DND-41 (cell line): ENCODE data around the gene WDR44.

Source experiments
- ATAC-seq: fragments of 200-7000 bp; cut with Tn5 transposase; 3 replicates; pipeline ENCODE4 v1.9.1; 2021; ENCODE audit warnings: low read depth; ENCODE audit not compliant: insufficient read depth
- DNase-seq: peaks from one replicate; pipeline ENCODE4 v3.0.0-alpha.2; 2020
- H2AFZ ChIP-seq: 2 replicates; pipeline ENCODE4 v1.6.0; 2012; ENCODE audit warnings: low read depth, low read length
- H3K27ac ChIP-seq: 2 replicates; pipeline ENCODE4 v1.5.1; 2012; ENCODE audit warnings: low read length, inconsistent platforms
- H3K27me3 ChIP-seq: fragments of 200-600 bp; sonication (generic); 2 replicates; pipeline ENCODE4 v1.6.0; 2012; ENCODE audit warnings: low read length, mild to moderate bottlenecking, inconsistent platforms; ENCODE audit not compliant: insufficient read depth, poor library complexity
- H3K36me3 ChIP-seq: 2 replicates; pipeline ENCODE4 v1.5.1; 2012; ENCODE audit warnings: low read length, inconsistent platforms; ENCODE audit not compliant: insufficient read depth
- H3K4me1 ChIP-seq: 2 replicates; pipeline ENCODE4 v1.5.1; 2012; ENCODE audit warnings: mild to moderate bottlenecking, low read length; ENCODE audit not compliant: insufficient read depth
- H3K4me2 ChIP-seq: 2 replicates; pipeline ENCODE4 v1.6.0; 2012; ENCODE audit warnings: mild to moderate bottlenecking, moderate library complexity, low read length, inconsistent platforms; ENCODE audit not compliant: insufficient read depth
- H3K4me3 ChIP-seq, 2 experiments: fragments of 200-600 bp in 1 of 2; shearing (Covaris generic) in 1 of 2; 2 replicates each; pipeline ENCODE4 v1.5.1; 2012 to 2016; ENCODE audit warnings: inconsistent platforms in 2 of 2, low read length in 2 of 2, mild to moderate bottlenecking in 2 of 2, low read depth in 1 of 2, moderate library complexity in 1 of 2
- H3K79me2 ChIP-seq: 2 replicates; pipeline ENCODE4 v1.6.0; 2012; ENCODE audit warnings: low read length, inconsistent platforms; ENCODE audit not compliant: insufficient read depth
- H3K9ac ChIP-seq: 2 replicates; pipeline ENCODE4 v1.6.0; 2012; ENCODE audit warnings: low read depth, mild to moderate bottlenecking, inconsistent platforms, low read length, moderate library complexity
- H3K9me3 ChIP-seq: 2 replicates; pipeline ENCODE4 v1.5.1; 2012; ENCODE audit warnings: low read length, moderate library complexity, mild to moderate bottlenecking, inconsistent platforms; ENCODE audit not compliant: insufficient read depth, severe bottlenecking
- H4K20me1 ChIP-seq: 2 replicates; pipeline ENCODE4 v1.6.0; 2012; ENCODE audit warnings: low read length; ENCODE audit not compliant: insufficient read depth
- EZH2 ChIP-seq: IDR thresholded peaks from 3 replicates; pipeline ENCODE4 v1.6.1; 2012; ENCODE audit warnings: borderline replicate concordance, low read depth, mild to moderate bottlenecking, moderate library complexity, low read length, inconsistent platforms; ENCODE audit not compliant: severe bottlenecking
- TF ChIP-seq, protein P1 (sequence below): IDR thresholded peaks from 2 replicates; pipeline ENCODE4 v1.5.1; 2012; ENCODE audit warnings: borderline replicate concordance, low read length, moderate library complexity, mild to moderate bottlenecking; ENCODE audit not compliant: poor library complexity, severe bottlenecking; ENCODE audit errors: extremely low read depth

WDR44 gene

DNA sequence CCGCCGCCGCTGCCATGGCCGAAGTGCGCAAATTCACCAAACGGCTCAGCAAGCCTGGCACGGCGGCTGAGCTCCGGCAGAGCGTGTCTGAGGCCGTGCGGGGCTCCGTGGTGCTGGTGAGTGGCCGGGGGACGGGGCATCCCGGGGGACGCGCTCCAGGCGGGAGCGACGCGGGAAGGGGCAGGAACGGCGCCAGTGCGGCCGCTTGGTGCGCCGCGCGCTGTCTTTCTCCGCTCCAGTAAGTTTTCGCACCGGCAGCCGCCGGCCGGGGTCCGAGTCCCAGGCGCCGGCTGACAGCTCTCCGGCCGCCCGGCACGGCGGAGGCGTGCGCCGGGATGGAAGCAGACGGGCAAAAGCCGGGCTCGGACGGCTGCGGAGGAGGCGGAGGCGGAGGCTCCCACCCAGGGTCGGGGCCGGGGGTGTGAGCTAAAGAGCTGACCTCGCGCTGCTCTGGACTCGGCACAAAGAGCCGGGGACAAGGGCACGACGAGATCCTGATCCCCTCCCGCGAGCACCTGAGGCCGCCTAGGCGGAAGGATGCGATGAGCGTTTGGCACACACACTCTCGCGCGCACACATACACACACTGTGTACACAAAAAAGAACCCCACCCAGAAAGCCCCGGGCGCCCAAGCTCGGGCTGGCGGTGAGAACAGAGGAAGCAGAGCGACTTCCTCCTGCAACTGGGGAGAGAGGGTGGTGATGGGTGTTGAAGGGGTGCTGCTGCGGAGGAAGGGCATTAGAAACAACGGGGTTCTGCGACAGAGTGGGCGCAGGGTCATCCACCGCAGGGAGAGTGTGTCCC lies 150.3 kb downstream of the WDR44 start:
- Histone ChIP-seq H3K4me3 (peak overlapping the region; percentile 56 to 90; a peak in 3 of 4 replicates), H2AFZ (peak overlapping the region; percentile 75), H4K20me1 (peaks cover 6% of the 10 kb centered on the region; the same call in 1 of the 2 replicates), H3K27me3 (no peaks in the 10 kb centered on the region), H3K9ac (peak overlapping the region; percentile 84), H3K27ac (peak overlapping the region; percentile 85), H3K79me2 (peaks cover 50% of the 10 kb centered on the region), H3K9me3 (no peaks in the 10 kb centered on the region), H3K4me2 (peak overlapping the region; percentile 90), H3K4me1 (peaks cover 30% of the 10 kb centered on the region), H3K36me3 (no peaks in the 10 kb centered on the region)
- DNase-seq, result peak; percentile 82
- peak; percentile 73 for ATAC-seq
- TF ChIP-seq, protein P1, sequence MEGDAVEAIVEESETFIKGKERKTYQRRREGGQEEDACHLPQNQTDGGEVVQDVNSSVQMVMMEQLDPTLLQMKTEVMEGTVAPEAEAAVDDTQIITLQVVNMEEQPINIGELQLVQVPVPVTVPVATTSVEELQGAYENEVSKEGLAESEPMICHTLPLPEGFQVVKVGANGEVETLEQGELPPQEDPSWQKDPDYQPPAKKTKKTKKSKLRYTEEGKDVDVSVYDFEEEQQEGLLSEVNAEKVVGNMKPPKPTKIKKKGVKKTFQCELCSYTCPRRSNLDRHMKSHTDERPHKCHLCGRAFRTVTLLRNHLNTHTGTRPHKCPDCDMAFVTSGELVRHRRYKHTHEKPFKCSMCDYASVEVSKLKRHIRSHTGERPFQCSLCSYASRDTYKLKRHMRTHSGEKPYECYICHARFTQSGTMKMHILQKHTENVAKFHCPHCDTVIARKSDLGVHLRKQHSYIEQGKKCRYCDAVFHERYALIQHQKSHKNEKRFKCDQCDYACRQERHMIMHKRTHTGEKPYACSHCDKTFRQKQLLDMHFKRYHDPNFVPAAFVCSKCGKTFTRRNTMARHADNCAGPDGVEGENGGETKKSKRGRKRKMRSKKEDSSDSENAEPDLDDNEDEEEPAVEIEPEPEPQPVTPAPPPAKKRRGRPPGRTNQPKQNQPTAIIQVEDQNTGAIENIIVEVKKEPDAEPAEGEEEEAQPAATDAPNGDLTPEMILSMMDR, result no peak
- no peak for TF ChIP-seq EZH2

DNA sequence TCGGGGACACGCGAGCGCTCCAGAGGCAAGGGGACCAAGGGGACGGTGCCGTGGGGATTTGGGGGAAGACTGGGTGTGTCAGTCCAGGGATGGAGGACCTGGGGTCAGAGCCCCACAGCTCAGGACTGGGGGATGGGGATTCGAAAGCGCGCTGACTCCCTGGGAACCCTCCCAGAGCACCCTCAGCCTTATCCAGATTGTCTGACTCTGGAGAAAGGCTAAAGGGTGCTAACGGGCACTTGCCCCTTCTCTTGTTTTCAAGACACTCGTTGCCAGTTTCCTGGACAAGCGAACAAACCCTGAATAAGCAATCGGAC lies 150.8 kb downstream of the WDR44 start:
- H3K9me3 ChIP-seq, result no peaks in the 10 kb centered on the region
- ATAC-seq, result peak; percentile 6; the same call in 2 of the 3 replicates
- H3K4me1 ChIP-seq, result peaks cover 30% of the 10 kb centered on the region
- H3K27me3 ChIP-seq, result no peaks in the 10 kb centered on the region
- no peaks in the 10 kb centered on the region for H3K36me3 ChIP-seq
- TF ChIP-seq EZH2, result no peak
- TF ChIP-seq, protein P1, result no peak
- peak overlapping the region; percentile 85 for H3K27ac ChIP-seq
- peak overlapping the region; percentile 84 for H3K9ac ChIP-seq
- no peak for DNase-seq
- H3K4me2 ChIP-seq, result peak overlapping the region; percentile 90
- H3K79me2 ChIP-seq, result peaks cover 55% of the 10 kb centered on the region
- H4K20me1 ChIP-seq, result peaks cover 6% of the 10 kb centered on the region; the same call in 1 of the 2 replicates
- H3K4me3 ChIP-seq, result peak overlapping the region; percentile 56 to 90; a peak in 3 of 4 replicates
- peak overlapping the region; percentile 75 for H2AFZ ChIP-seq

DNA sequence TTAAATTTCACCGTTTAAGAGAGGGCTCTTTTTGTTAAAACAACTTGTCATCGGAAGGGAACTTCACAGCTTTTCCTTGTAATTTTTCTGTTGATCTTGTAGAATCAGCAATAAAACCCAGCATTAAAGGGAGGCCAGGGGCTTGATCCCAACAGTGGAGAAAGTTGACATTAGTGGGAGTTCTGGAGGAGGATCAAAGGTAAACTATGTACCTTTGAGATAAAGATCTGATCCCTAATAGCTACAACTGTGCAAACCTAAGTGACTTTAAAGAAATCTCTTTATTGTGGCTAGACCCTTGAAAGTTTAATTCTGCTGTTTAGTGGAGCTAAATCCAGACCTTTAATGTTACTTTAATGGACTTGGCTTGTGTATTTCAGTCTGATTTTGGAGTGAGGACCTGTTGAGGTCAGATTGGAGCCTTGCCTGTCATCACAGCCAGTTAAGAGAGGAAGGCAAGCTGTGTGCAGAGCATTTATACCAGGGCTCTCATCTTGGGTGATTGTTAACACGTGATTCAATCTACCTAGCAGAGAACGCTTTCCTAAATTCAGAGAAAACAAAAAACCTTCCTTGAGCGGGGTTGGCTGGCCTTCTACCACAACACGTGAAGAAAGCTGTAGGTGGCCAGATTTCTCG lies 151.4 kb downstream of the WDR44 start:
- peak overlapping the region; percentile 84 for H3K9ac ChIP-seq
- H3K27me3 ChIP-seq, result no peaks in the 10 kb centered on the region
- H3K4me3 ChIP-seq, result peak overlapping the region; percentile 56 to 90; a peak in 3 of 4 replicates
- H3K4me2 ChIP-seq, result peak overlapping the region; percentile 90
- H2AFZ ChIP-seq, result no peak overlapping the region; the same call in 1 of the 2 replicates
- peaks cover 61% of the 10 kb centered on the region for H3K79me2 ChIP-seq
- no peaks in the 10 kb centered on the region for H3K9me3 ChIP-seq
- DNase-seq, result no peak
- peaks cover 8% of the 10 kb centered on the region; the same call in 1 of the 2 replicates for H4K20me1 ChIP-seq
- ATAC-seq, result no peak
- H3K36me3 ChIP-seq, result no peaks in the 10 kb centered on the region
- H3K4me1 ChIP-seq, result peaks cover 33% of the 10 kb centered on the region
- peak overlapping the region; percentile 85 for H3K27ac ChIP-seq
- TF ChIP-seq, protein P1, result no peak
- no peak for TF ChIP-seq EZH2
